H1 (cell line): Measurements from ENCODE around the gene TM4SF1.

Experiments
- BCL11A ChIP-seq, 2 experiments: IDR thresholded peaks; one replicate each; pipeline ENCODE4 v1.6.1; 2011; ENCODE audit warnings: low read depth in 2 of 2, low read length in 2 of 2, mild to moderate bottlenecking in 2 of 2
- EZH2 ChIP-seq: fragments of 200-600 bp; sonication (generic); IDR thresholded peaks from 2 replicates; pipeline ENCODE4 v1.7.1; 2012; ENCODE audit warnings: low read depth, mild to moderate bottlenecking, moderate library complexity, low read length, inconsistent platforms; ENCODE audit not compliant: severe bottlenecking
- HDAC2 ChIP-seq, 2 experiments: fragments of 300-600 bp in 1 of 2; sonication (generic) in 1 of 2; IDR thresholded peaks; 2 replicates each; pipeline ENCODE4 v1.6.1; 2011 to 2012; ENCODE audit warnings: low read depth in 2 of 2, low read length in 2 of 2, mild to moderate bottlenecking in 2 of 2, moderate library complexity in 2 of 2, borderline replicate concordance in 1 of 2, inconsistent platforms in 1 of 2
- KDM4A ChIP-seq: IDR thresholded peaks from one replicate; pipeline ENCODE4 v1.7.1; 2012; ENCODE audit warnings: low read depth, mild to moderate bottlenecking, moderate library complexity, low read length, inconsistent platforms; ENCODE audit not compliant: severe bottlenecking
- MAFK ChIP-seq: IDR thresholded peaks from 2 replicates; pipeline ENCODE4 v1.6.1; 2012; ENCODE audit warnings: low read depth, mild to moderate bottlenecking, improper control_type of control experiment, low read length
- POLR2A ChIP-seq, 2 experiments: IDR thresholded peaks; 1 replicate in 1 of 2; 2 replicates in 1 of 2; pipeline ENCODE4 v1.6.1; 2011; ENCODE audit warnings: low read depth in 2 of 2, low read length in 2 of 2, mild to moderate bottlenecking in 2 of 2; ENCODE audit errors: control extremely low read depth in 1 of 2
- RAD21 ChIP-seq, 2 experiments: IDR thresholded peaks in 1 of 2; conservative IDR thresholded peaks in 1 of 2; 2 replicates each; pipeline ENCODE4 v1.6.1; 2011; ENCODE audit warnings: low read depth in 2 of 2, low read length in 2 of 2, improper control_type of control experiment in 1 of 2, inconsistent platforms in 1 of 2, mild to moderate bottlenecking in 1 of 2, moderate library complexity in 1 of 2
- SP1 ChIP-seq: IDR thresholded peaks from 2 replicates; pipeline ENCODE4 v1.6.1; 2011; ENCODE audit warnings: low read depth, low read length
- TAF7 ChIP-seq: optimal IDR thresholded peaks from 2 replicates; pipeline ENCODE3; 2011; ENCODE audit warnings: low read depth, mild to moderate bottlenecking, inconsistent platforms, low read length, moderate library complexity, borderline replicate concordance
- YY1 ChIP-seq: IDR thresholded peaks from 2 replicates; pipeline ENCODE4 v1.6.1; 2011; ENCODE audit warnings: low read depth, mild to moderate bottlenecking, low read length
- TF ChIP-seq, protein P1 (sequence below), 3 experiments: IDR thresholded peaks; 1 replicate in 2 of 3; 2 replicates in 1 of 3; pipeline versions ENCODE4 v1.5.1 to v1.6.1; 2011; ENCODE audit warnings: low read length in 3 of 3, mild to moderate bottlenecking in 3 of 3, inconsistent platforms in 2 of 3, low read depth in 1 of 3, moderate library complexity in 1 of 3; ENCODE audit not compliant: insufficient read depth in 1 of 3; ENCODE audit errors: control extremely low read depth in 1 of 3
- TF ChIP-seq, protein P2 (sequence below): IDR thresholded peaks from 2 replicates; pipeline ENCODE4 v1.6.1; 2012; ENCODE audit warnings: low read length, inconsistent platforms

DNA sequence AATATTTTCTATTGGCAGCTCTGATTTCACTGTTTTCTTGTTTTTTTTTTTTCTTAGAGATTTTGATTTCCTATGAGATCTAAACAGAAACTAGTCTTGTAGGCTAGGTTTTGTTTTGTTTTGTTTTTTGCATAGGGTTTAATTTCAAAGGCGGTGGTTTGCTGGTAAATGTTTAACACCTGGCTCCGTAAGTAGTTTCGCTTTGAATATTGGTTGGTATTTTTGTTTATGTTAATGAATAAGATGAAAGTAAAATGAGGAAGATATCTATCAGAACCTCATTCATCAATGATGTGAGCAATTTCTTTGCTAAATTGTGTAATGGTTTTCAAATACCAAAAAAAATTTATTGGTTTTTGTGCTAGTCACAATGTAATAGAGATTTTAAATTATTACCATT, 39.7 kb upstream of the TM4SF1 start:
- TF ChIP-seq RAD21 (IDR thresholded peaks at IDR 0.05 in 1 of 2, conservative IDR thresholded peaks at IDR 0.05 in 1 of 2; ENCODE audit: low read depth in 2 of 2, low read length in 2 of 2) (no peak), TAF7 (no peak), HDAC2 (IDR thresholded peaks at IDR 0.05; ENCODE audit: borderline replicate concordance in 1 of 2, low read depth in 2 of 2, low read length in 2 of 2) (no peak), POLR2A (IDR thresholded peaks at IDR 0.05; ENCODE audit: control extremely low read depth in 1 of 2, low read depth in 2 of 2, low read length in 2 of 2) (no peak), EZH2 (no peak), SP1 (no peak), KDM4A (no peak), BCL11A (IDR thresholded peaks at IDR 0.05; ENCODE audit: low read depth in 2 of 2, low read length in 2 of 2) (no peak), MAFK (no peak), YY1 (no peak)
- TF ChIP-seq, protein P1, sequence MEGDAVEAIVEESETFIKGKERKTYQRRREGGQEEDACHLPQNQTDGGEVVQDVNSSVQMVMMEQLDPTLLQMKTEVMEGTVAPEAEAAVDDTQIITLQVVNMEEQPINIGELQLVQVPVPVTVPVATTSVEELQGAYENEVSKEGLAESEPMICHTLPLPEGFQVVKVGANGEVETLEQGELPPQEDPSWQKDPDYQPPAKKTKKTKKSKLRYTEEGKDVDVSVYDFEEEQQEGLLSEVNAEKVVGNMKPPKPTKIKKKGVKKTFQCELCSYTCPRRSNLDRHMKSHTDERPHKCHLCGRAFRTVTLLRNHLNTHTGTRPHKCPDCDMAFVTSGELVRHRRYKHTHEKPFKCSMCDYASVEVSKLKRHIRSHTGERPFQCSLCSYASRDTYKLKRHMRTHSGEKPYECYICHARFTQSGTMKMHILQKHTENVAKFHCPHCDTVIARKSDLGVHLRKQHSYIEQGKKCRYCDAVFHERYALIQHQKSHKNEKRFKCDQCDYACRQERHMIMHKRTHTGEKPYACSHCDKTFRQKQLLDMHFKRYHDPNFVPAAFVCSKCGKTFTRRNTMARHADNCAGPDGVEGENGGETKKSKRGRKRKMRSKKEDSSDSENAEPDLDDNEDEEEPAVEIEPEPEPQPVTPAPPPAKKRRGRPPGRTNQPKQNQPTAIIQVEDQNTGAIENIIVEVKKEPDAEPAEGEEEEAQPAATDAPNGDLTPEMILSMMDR (IDR thresholded peaks at IDR 0.05; ENCODE audit: control extremely low read depth in 1 of 3, insufficient read depth in 1 of 3, low read depth in 1 of 3, low read length in 3 of 3): no peak
- TF ChIP-seq, protein P2, sequence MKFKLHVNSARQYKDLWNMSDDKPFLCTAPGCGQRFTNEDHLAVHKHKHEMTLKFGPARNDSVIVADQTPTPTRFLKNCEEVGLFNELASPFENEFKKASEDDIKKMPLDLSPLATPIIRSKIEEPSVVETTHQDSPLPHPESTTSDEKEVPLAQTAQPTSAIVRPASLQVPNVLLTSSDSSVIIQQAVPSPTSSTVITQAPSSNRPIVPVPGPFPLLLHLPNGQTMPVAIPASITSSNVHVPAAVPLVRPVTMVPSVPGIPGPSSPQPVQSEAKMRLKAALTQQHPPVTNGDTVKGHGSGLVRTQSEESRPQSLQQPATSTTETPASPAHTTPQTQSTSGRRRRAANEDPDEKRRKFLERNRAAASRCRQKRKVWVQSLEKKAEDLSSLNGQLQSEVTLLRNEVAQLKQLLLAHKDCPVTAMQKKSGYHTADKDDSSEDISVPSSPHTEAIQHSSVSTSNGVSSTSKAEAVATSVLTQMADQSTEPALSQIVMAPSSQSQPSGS: no peak
